Activated CD4-positive, alpha-beta memory T cell treated with anti-CD3 and anti-CD28 coated beads for 36 hours (primary cell): ENCODE measurements around the gene PLEKHA7. TPM values are rescaled to one million over a fixed set of nuclear protein-coding genes. Genes with fewer than 3 reads are reported as not detected.
A peak's percentile ranks its signal among the peaks of the same experiment; 100 is the strongest.
"Not testable (repeated sequence)": the region's sequence is repeated elsewhere in the genome, so short reads cannot be mapped to it uniquely, and the experiment has no call there.

Experiments
- CTCF ChIA-PET: fragments of 350-600 bp; sonication (Branson Sonifier 250); formaldehyde crosslinking; loops from one replicate; lab custom pipeline; 2021; ENCODE audit warnings: antibody characterized with exemption, inconsistent platforms; lab: Charles Lee
- POLR2A ChIA-PET: fragments of 350-600 bp; sonication (Branson Sonifier 250); formaldehyde crosslinking; loops from one replicate; lab custom pipeline; 2021; ENCODE audit warnings: antibody characterized with exemption; lab: Charles Lee
- DNase-seq: peaks from one replicate; pipeline ENCODE4 v3.0.0-alpha.2; 2020
- H3K27ac Mint-ChIP-seq: one replicate; pipeline ENCODE4 v1.8.0; 2021; ENCODE audit warnings: mixed read lengths
- H3K27me3 Mint-ChIP-seq: one replicate; pipeline ENCODE4 v1.8.0; 2021; ENCODE audit warnings: mixed read lengths
- H3K36me3 Mint-ChIP-seq: one replicate; pipeline ENCODE4 v1.8.0; 2021; ENCODE audit warnings: mixed read lengths
- H3K4me1 Mint-ChIP-seq: one replicate; pipeline ENCODE4 v1.8.0; 2021; ENCODE audit warnings: low read depth, mixed read lengths
- H3K4me3 Mint-ChIP-seq: one replicate; pipeline ENCODE4 v1.8.0; 2021; ENCODE audit warnings: mild to moderate bottlenecking, mixed read lengths
- H3K9me3 Mint-ChIP-seq: one replicate; pipeline ENCODE4 v1.8.0; 2021; ENCODE audit warnings: mixed read lengths
- intact Hi-C: fragments of 100-400 bp; cut with micrococcal nuclease; formaldehyde crosslinking; loops from one replicate; pipeline ENCODE4 v1.15.1; 2023
- total RNA-seq, 2 experiments: library from RNA; stranded (reverse); gene quantifications; one replicate each; pipeline ENCODE4 v1.2.3, GENCODE V29; 2021

PLEKHA7 gene
- total RNA-seq, 2 experiments from 2014 or later = 5.1 to 5.3 TPM

DNA sequence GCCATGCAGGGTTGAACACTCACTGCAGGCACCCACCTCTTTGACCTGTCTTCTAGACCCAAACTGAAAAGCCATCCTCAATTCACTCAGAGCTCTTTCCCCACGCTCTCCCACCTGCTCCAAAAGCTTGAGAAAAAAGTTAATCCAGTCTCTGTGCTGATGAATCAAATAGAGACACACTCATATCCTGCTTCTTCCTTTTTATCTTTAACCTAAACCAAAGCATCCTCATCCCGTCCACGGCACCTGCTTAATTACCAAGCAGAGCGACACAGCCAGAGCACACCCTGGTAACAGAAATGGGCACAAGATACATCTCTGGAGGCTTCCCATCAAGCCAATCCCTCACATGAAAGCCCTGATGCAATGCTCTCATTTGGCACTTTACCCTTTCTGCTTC is 102.6 kb downstream of the PLEKHA7 start:
- ChIA-PET POLR2A (interaction anchor here (1.3 kb wide), 1 partner anchor 9 kb away, joined by 11 read pairs; no protein-coding TSS in a partner anchor), CTCF (interaction anchor here (1.2 to 2.9 kb wide), 3 partner anchors 8 to 125 kb away, joined by 3 to 17 read pairs (median 4); no protein-coding TSS in a partner anchor)
- Mint-ChIP-seq H3K27me3 (no peaks in the 10 kb centered on the region), H3K27ac (no peak overlapping the region), H3K4me3 (no peak overlapping the region), H3K9me3 (no peaks in the 10 kb centered on the region), H3K36me3 (no peaks in the 10 kb centered on the region), H3K4me1 (peaks cover 32% of the 10 kb centered on the region)
- peak; percentile 46 for DNase-seq
- intact Hi-C loops = loop anchor here (1.0 kb wide), 1 partner anchor 8 kb away; no protein-coding TSS in a partner anchor

DNA sequence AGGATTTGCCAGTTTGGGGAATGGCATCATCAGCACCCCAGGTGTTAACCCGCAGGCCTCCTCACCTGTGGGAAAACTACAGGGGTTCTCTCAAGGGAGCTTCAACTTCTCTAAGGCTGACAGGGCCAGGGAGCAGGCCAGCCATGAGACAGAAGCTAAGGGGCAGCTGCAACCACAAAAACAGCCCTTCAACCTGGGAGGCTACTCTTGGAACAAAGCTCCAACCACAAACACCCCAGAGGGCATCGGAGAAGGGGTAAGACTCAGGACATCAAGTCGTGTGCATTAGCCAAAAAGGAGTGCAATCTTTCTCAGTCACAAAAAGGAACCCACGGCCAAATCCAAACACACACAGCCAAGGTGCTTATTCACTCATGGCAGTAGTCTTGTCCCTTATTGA is 103.0 kb downstream of the PLEKHA7 start:
- no peak overlapping the region for H3K4me3 Mint-ChIP-seq
- CTCF ChIA-PET = interaction anchor here (0.8 to 2.9 kb wide), 2 partner anchors 9 to 91 kb away, joined by 5 to 17 read pairs; no protein-coding TSS in a partner anchor
- POLR2A ChIA-PET = interaction anchor here (1.3 kb wide), 1 partner anchor 8 kb away, joined by 11 read pairs; no protein-coding TSS in a partner anchor

DNA sequence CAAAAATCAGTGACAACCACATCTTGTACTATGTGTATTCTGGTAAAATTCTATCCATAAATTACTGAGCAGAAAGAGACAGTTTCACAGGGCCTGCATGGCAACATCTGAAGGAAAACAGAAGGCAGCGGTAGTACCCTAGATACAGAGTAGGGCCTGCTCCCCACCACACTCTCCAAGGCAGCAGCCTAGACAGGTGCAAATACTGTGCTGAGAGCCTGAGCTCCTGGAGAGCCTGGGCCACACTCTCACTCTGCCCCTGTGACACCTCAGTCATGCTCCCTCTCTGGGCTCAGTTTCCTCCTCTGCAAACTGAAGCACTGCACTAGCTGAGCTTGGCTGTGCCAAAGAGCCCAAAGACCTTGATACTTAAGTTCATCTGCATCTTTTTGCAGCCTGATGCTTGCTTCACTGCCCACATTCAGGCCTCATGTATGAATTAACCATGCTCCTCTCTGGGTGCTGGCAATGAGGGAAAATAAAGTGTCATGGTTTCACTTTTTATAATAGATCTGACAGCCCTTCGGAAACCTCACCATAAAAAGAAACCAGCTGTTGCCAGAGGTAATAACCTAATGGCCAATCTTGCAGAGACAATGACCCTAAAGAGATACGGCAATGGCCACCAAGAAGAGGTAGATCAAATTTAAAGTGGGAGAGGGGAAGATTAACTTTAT is 104.7 kb downstream of the PLEKHA7 start:
- Mint-ChIP-seq H3K9me3 (no peaks in the 10 kb centered on the region), H3K36me3 (no peaks in the 10 kb centered on the region), H3K27me3 (no peaks in the 10 kb centered on the region), H3K4me1 (peaks cover 37% of the 10 kb centered on the region), H3K4me3 (no peak overlapping the region), H3K27ac (peak overlapping the region; percentile 11)
- ChIA-PET CTCF (interaction anchor here (1.0 kb wide), 1 partner anchor 89 kb away, joined by 4 read pairs; no protein-coding TSS in a partner anchor), POLR2A (no interaction called here)
- DNase-seq = peak; percentile 19
- intact Hi-C loops = no loop called here

More for the DNA sequence above, 103.0 kb downstream of the PLEKHA7 start:
- DNase-seq = no peak
- intact Hi-C loops = loop anchor here (1.0 kb wide), 1 partner anchor 8 kb away; no protein-coding TSS in a partner anchor
- no peaks in the 10 kb centered on the region for H3K9me3 Mint-ChIP-seq
- H3K36me3 Mint-ChIP-seq = no peaks in the 10 kb centered on the region
- H3K27me3 Mint-ChIP-seq = no peaks in the 10 kb centered on the region
- H3K4me1 Mint-ChIP-seq = peaks cover 32% of the 10 kb centered on the region
- no peak overlapping the region for H3K27ac Mint-ChIP-seq

DNA sequence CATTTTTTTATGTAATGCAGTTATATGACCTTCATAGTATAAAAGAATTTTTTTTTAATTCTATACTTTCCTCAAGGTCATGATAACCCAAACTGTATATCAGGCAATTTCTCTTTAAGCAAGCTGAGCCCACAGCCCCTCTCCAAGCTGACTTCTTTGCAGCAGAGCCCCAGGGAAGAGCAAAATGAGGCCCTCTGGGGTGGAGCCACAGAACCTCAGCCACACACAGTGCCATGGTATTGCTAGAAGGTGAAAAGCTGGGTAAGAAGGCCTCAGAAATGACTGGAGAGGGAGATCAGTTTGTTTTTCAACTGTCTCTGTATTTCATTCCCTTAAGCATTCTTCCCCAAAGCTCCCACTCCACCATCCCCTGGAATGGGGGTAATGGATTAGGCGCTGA is 108.8 kb downstream of the PLEKHA7 start:
- H3K4me3 Mint-ChIP-seq = no peak overlapping the region
- H3K27ac Mint-ChIP-seq = no peak overlapping the region
- no peaks in the 10 kb centered on the region for H3K9me3 Mint-ChIP-seq
- DNase-seq = no peak
- no peaks in the 10 kb centered on the region for H3K36me3 Mint-ChIP-seq
- H3K27me3 Mint-ChIP-seq = no peaks in the 10 kb centered on the region
- POLR2A ChIA-PET = no interaction called here
- intact Hi-C loops = no loop called here
- H3K4me1 Mint-ChIP-seq = peaks cover 49% of the 10 kb centered on the region
- CTCF ChIA-PET = interaction anchor here (0.8 to 1.1 kb wide), 2 partner anchors 15 to 31 kb away, joined by 3 read pairs; no protein-coding TSS in a partner anchor

GRCh38 chr11:16904761-16905160 is 109.5 kb downstream of the PLEKHA7 start:
- H3K4me3 Mint-ChIP-seq, POLR2A ChIA-PET, H3K36me3 Mint-ChIP-seq, DNase-seq, H3K27ac Mint-ChIP-seq, H3K9me3 Mint-ChIP-seq, H3K27me3 Mint-ChIP-seq, intact Hi-C loops: not testable (repeated sequence)
- peaks cover 44% of the 10 kb centered on the region for H3K4me1 Mint-ChIP-seq
- CTCF ChIA-PET = interaction anchor here (1.1 kb wide), 1 partner anchor 32 kb away, joined by 3 read pairs; no protein-coding TSS in a partner anchor

DNA sequence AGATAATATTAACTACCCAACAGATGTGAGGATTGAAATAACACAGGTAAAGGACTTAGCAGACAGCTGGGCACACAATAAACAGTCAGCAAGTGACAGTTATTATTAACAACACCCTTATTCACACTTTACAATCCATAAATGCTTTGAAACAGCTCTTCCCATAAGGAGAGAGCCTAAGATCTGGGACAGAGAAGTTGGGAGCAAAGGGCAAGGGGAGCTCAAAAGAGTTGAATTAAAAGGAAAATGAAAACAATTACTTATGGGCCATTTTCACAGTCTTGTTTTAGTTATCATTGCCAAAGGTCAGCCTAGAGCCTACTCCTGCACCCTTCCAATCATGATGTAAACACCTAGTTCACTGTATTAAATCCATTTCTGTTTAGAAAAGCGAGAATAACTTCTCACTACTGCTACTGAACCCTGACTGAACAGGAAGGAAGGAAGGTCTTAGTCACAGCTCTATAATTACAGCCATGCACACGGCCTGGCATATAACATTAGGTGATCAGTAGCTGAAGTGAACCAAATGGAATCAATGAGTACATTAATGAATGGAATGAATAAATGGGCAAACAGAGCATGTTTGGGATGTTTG is 111.3 kb downstream of the PLEKHA7 start:
- POLR2A ChIA-PET = interaction anchor here (0.9 to 2.6 kb wide), 7 partner anchors 9 to 174 kb away, joined by 3 to 11 read pairs (median 5); partner anchors contain the start of genes C11orf58 and RPS13
- H3K4me1 Mint-ChIP-seq = peaks cover 48% of the 10 kb centered on the region

DNA sequence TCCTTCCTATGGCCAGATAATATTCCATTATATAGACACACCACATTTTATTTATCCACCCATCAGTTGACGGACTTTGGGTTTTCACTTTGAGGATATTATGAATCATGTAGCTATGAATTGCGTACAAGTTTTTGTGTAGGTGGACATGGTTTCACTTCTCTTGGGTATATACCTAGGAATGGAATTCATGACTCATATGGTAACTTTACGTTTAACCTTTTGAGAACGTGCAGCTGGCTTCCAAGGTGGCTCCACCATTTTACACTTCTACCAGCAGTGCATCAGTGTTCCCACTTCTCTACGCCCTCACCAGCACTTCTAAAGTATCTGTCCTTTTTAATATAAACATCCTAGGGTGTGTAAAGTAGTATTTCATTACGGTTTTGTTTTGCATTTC is 112.0 kb downstream of the PLEKHA7 start:
- ChIA-PET POLR2A (interaction anchor here (0.9 to 2.6 kb wide), 8 partner anchors 10 to 175 kb away, joined by 3 to 11 read pairs (median 5); partner anchors contain the start of genes C11orf58 and RPS13), CTCF (interaction anchor here (0.9 to 2.3 kb wide), 6 partner anchors 10 to 117 kb away, joined by 3 to 17 read pairs (median 5); no protein-coding TSS in a partner anchor)
- intact Hi-C loops = loop anchor here (1.0 to 2.0 kb wide), 7 partner anchors 19 to 449 kb away; partner anchors contain the start of genes NCR3LG1 and RPS13
- H3K4me3 Mint-ChIP-seq = peak overlapping the region; percentile 10
- no peaks in the 10 kb centered on the region for H3K9me3 Mint-ChIP-seq
- H3K27ac Mint-ChIP-seq = peak overlapping the region; percentile 95
- no peaks in the 10 kb centered on the region for H3K36me3 Mint-ChIP-seq
- no peaks in the 10 kb centered on the region for H3K27me3 Mint-ChIP-seq
- H3K4me1 Mint-ChIP-seq = peaks cover 52% of the 10 kb centered on the region
- peak; percentile 62 for DNase-seq

More for the DNA sequence above, 111.3 kb downstream of the PLEKHA7 start:
- peak; percentile 29 for DNase-seq
- no peaks in the 10 kb centered on the region for H3K9me3 Mint-ChIP-seq
- peak overlapping the region; percentile 95 for H3K27ac Mint-ChIP-seq
- intact Hi-C loops = loop anchor here (1.0 to 2.0 kb wide), 9 partner anchors 8 to 448 kb away; partner anchors contain the start of genes NCR3LG1 and RPS13
- CTCF ChIA-PET = interaction anchor here (0.9 to 2.3 kb wide), 6 partner anchors 9 to 118 kb away, joined by 3 to 17 read pairs (median 5); no protein-coding TSS in a partner anchor
- no peaks in the 10 kb centered on the region for H3K27me3 Mint-ChIP-seq
- no peaks in the 10 kb centered on the region for H3K36me3 Mint-ChIP-seq
- H3K4me3 Mint-ChIP-seq = peak overlapping the region; percentile 31

DNA sequence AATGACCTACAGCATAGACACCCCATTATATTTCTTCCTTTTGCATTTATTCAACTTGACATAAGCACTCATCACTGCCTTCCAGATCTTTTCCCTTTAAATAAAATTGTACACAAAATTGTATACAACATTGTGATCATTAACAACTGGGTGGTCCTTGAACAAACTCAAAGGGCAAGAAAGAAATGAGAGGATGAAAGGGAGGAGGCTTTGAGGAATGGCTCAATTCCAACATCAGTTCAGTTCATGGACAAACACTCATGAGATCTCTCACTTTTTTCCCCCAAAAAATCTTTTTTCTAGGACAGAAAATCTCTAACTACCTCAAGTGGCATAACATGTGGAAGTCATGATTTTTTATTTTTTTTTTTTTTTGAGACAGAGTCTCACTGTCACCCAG is 113.7 kb downstream of the PLEKHA7 start:
- Mint-ChIP-seq H3K4me3 (no peak overlapping the region), H3K9me3 (no peaks in the 10 kb centered on the region), H3K27ac (no peak overlapping the region), H3K27me3 (no peaks in the 10 kb centered on the region), H3K36me3 (no peaks in the 10 kb centered on the region), H3K4me1 (peaks cover 47% of the 10 kb centered on the region)
- CTCF ChIA-PET = no interaction called here
- intact Hi-C loops = no loop called here
- DNase-seq = no peak
- POLR2A ChIA-PET = no interaction called here

DNA sequence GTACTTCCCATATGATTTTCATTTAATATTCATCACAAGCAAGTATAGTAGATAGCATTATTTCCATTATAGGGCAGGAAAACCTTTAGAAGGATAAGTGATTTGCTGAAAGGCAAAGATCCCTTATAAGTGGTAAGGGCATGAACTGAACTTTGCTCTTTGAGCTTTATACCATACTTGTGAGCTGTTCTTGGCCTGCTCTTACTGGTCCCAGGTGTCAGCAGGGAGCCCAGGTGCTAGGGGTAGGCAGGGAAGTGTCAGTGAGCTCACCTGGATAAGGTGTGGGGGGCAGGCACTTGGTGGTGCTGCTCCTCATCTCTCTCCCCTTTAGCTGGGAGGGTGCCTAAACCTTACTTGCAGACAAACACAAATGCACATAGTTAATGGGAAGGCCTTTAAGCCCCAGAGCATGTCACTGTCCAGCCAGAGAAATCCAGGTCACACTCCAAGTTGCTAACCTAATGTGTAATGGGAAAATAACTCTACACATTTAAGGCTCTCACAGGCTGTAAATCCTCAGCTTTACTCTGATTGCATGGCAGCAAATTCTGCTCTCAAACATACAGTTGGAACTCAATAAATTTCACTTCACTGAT is 114.4 kb downstream of the PLEKHA7 start:
- Mint-ChIP-seq H3K4me1 (peaks cover 47% of the 10 kb centered on the region), H3K36me3 (no peaks in the 10 kb centered on the region), H3K9me3 (no peaks in the 10 kb centered on the region), H3K27me3 (no peaks in the 10 kb centered on the region), H3K27ac (no peak overlapping the region), H3K4me3 (no peak overlapping the region)
- intact Hi-C loops = no loop called here
- DNase-seq = no peak
- ChIA-PET POLR2A (no interaction called here), CTCF (no interaction called here)

DNA sequence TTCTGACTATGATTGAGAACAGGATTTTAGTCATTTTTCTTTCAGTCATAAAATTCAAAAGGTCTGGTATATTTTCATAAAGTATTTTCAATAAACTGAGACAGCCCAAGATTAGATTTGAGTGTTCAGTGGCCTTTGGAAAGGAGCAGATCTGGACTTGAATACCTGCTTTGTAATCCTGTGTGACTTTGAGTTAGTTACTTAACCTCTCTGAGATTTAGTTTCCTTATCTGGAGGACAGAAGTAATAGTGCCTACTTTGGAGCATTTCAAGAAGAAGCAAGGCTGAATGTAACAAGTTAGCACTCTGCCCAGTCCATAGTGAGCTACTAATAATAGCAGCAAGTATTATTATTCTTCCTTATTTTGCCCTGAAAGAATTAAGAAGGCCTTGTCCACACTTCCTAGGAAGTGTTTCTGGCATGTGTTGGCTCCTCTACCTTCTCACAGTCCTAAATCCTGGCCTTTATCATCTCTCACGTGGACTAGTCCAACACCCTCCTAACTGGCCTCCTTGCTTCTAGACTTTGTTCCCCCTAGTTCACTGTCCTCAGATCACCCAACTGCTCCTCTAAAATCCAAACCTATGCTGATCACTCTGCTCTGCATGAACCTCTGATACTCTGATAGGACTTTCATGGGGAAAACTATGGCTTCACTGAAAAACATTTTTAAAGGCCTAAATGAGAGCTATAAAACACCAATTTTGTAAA is 115.8 kb downstream of the PLEKHA7 start:
- Mint-ChIP-seq H3K27me3 (no peaks in the 10 kb centered on the region), H3K9me3 (no peaks in the 10 kb centered on the region), H3K36me3 (no peaks in the 10 kb centered on the region), H3K4me1 (peaks cover 39% of the 10 kb centered on the region), H3K4me3 (no peak overlapping the region), H3K27ac (no peak overlapping the region)
- ChIA-PET CTCF (no interaction called here), POLR2A (no interaction called here)
- intact Hi-C loops = no loop called here
- no peak for DNase-seq

GRCh38 chr11:16897470-16898061 is 116.6 kb downstream of the PLEKHA7 start:
- no peak overlapping the region for H3K27ac Mint-ChIP-seq
- CTCF ChIA-PET = interaction anchor here (1.4 kb wide), 1 partner anchor 165 kb away, joined by 4 read pairs; no protein-coding TSS in a partner anchor

More at GRCh38 chr11:16897470-16898061, 116.6 kb downstream of the PLEKHA7 start:
- intact Hi-C loops = no loop called here
- DNase-seq = no peak
- H3K9me3 Mint-ChIP-seq = no peaks in the 10 kb centered on the region
- H3K4me1 Mint-ChIP-seq = peaks cover 30% of the 10 kb centered on the region
- no peaks in the 10 kb centered on the region for H3K36me3 Mint-ChIP-seq
- H3K4me3 Mint-ChIP-seq = no peak overlapping the region
- no peaks in the 10 kb centered on the region for H3K27me3 Mint-ChIP-seq
- POLR2A ChIA-PET = no interaction called here
